DOHH2 (cell line): ENCODE data around the gene SLC2A13.

Experiments used
- EZH2phosphoT487 ChIP-seq: fragments of 200-600 bp; sonication (generic); IDR thresholded peaks from 2 replicates; pipeline ENCODE4 v1.6.1; 2017; ENCODE audit warnings: borderline replicate concordance, mild to moderate bottlenecking, antibody characterized with exemption, low read length, moderate library complexity, mixed read lengths
- TF ChIP-seq, protein P1 (sequence below): fragments of 200-600 bp; sonication (generic); IDR thresholded peaks from one replicate; pipeline ENCODE4 v1.5.1; 2014; ENCODE audit warnings: antibody characterized with exemption, mild to moderate bottlenecking, low read depth, low read length; ENCODE audit not compliant: poor library complexity, severe bottlenecking

DNA sequence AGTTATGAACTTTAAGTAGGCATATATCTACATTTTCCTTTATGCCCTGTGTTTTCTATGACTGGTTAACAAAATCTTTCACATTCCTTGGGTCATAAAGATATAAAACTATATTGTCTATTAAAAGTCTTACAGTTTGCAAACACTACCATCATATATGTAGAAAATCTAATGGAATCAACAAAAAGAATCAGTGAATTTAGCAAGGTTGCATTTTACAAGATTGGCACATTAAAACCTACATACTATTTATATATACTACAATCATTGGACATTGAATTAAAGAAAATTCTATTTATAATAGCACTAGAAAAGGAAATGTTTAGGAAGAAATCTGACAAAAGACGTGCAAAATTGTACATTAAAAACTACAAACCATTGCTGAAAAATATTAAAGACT, 312.9 kb downstream of the SLC2A13 start:
- TF ChIP-seq, protein P1, sequence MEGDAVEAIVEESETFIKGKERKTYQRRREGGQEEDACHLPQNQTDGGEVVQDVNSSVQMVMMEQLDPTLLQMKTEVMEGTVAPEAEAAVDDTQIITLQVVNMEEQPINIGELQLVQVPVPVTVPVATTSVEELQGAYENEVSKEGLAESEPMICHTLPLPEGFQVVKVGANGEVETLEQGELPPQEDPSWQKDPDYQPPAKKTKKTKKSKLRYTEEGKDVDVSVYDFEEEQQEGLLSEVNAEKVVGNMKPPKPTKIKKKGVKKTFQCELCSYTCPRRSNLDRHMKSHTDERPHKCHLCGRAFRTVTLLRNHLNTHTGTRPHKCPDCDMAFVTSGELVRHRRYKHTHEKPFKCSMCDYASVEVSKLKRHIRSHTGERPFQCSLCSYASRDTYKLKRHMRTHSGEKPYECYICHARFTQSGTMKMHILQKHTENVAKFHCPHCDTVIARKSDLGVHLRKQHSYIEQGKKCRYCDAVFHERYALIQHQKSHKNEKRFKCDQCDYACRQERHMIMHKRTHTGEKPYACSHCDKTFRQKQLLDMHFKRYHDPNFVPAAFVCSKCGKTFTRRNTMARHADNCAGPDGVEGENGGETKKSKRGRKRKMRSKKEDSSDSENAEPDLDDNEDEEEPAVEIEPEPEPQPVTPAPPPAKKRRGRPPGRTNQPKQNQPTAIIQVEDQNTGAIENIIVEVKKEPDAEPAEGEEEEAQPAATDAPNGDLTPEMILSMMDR, result no peak
- TF ChIP-seq EZH2phosphoT487, result no peak
